Midbrain (tissue), 1 donor: ENCODE measurements around the gene DHRSX.
"Not testable (repeated sequence)": the region's sequence is repeated elsewhere in the genome, so short reads cannot be mapped to it uniquely, and the experiment has no call there.

ENCODE experiments used
- DNase-seq: peaks from one replicate; lab custom pipeline; 2025; lab: John Stamatoyannopoulos, UW

Gene DHRSX

DNA sequence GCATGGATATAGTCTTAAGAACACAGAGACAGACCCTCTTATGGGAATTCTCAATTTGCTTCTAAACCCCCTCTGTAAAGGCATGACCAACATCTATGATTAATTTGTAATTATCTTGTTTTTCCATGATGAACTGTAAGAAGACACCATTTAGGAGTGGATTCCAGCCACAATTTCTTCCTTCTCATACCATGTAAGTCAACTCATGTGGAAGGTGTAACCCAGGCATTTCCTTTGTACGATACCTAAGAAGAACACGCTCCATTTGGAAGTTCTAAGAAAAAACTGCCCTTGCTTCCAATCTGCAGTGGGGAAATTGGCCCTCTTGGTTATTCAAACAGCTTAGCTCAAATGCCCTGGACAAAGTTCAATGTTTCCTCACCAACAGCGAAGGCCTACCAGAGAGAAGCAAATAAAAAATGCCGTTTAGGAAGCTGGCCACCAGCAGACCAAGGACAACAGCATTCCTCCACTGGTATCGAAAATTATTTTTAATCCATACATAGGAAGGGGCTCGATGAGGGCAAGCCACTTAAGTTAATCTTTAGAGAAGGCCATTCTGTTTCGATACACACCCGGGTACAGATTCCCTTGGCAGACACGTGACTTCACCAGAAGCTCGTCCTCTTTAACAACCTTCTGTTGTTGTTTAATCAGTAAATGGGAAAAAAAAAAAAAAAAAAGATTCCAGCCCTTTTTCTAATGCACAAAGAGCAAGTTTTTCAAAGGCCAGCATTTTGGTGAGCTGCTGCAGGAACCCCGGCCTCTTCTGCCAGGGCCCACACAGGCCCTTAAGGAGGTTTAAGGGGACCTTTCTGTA is 2.6 kb downstream of the DHRSX start:
- no peak for DNase-seq

DNA sequence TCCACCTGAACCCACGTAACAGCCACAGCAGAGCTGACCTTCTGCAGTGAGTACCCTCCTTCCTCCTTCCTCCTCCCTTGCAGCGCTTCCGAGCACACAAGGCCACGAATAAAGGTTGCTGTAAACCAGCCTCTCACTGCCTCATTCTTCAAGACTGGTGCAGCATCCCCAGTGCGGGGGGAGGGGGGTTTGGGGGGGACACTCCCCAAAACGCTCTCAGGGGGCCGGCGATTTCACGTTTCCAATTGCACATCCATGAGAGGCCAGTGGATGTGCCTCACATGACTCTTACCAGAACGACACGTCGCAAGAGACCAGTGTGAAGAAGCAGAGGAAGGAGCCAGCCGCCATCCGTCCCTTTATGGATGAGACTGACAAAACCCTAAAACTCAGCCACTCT is 5.2 kb downstream of the DHRSX start:
- no peak for DNase-seq

DNA sequence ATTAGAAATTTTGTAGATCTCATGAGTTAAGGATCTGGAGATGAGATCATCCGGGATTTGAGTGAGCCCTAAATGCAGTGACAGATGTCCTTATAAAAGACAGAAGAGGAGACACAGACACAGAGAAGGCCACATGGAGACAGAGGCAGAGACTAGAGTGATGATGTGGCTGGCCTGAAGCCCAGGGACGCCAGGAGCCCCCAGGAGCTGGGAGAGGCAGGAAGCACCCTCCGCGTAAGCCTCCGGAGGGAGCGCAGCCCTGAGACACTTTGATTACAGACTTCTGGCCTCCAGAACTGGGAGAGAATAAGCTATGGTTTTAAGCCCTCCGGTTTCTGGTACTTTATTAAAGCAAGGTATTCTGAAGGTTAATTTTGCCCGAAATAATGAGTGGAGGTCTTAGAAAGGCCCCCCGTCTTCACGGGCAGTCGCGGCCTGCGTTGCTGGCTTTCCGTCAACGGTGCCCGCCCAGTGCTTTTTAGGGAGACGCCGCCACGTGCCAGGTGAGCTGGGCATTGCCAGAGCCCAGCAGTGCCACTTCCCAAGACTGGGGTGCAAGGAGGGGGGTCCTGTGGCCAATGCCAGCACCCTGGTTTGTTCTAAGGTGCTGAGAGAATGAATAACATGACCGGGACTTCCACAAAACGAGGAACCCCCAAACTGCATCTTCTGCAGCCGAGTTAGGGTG is 8.1 kb downstream of the DHRSX start:
- DNase-seq = no peak

DNA sequence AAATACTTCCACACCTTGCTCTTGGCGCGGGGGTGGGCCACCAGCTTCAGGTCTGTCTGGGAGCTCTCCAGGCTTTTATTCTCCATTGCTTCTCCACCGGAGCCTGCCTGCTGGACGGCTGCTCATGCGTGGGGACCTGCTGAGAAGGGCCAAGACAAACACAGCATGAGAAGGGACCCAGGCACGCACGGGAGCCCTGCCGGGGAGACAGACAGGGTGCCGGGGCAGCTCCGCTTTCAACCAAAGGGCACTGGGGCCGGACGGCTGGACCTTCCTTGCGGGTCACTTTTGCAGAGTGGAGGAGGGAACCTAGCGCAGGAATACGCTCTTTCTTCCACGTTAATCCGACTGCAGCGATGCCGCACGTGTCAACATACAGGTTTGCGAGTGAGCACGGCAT is 10.1 kb downstream of the DHRSX start:
- no peak for DNase-seq

DNA sequence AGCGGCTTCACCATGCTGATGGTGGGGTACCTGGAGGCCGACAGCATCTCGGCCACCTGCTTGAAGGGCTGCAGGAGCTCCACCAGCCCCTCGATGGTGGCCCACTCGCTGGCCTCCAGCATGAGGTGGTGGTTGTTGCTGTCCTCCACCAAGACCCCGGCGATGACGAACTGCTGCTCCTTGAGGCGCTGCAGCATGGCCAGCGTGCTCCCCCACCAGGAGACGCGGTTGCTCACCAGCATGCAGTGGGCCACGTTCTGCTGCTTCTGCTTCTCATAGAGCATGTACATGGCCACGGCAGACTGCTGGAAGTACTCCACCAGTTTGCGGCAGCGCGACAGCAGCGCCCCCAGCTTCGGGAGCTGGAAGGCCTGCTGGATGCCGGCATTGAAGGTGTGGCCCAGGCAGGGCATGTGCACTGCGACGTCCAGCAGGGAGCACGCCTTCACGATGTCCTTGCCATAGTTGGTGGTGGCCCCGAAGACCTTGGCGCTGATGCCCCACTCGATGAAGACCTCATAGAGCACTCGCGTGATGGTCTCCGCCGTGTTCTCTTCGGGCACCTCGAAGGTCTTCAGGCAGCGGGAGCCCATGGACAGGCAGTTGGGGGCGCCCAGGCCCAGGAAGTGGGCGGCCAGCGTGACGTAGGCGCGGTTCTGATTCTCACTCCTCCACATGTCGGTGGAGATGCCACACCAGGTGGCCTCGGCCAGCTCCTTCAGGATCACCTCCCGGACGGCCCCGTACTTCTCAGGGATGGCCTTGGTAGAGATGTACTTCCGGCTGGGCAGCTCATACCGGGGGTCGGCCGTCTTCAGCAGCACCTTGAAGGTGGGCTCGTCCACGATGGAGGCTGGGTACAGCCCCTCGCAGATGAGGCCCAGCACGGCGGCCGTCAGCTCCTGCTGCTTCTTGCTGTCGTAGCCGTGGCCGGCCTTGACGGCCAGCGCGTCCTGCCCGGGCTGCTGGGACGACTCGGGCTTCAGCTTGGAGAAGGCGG is 11.0 kb downstream of the DHRSX start:
- DNase-seq = no peak

DNA sequence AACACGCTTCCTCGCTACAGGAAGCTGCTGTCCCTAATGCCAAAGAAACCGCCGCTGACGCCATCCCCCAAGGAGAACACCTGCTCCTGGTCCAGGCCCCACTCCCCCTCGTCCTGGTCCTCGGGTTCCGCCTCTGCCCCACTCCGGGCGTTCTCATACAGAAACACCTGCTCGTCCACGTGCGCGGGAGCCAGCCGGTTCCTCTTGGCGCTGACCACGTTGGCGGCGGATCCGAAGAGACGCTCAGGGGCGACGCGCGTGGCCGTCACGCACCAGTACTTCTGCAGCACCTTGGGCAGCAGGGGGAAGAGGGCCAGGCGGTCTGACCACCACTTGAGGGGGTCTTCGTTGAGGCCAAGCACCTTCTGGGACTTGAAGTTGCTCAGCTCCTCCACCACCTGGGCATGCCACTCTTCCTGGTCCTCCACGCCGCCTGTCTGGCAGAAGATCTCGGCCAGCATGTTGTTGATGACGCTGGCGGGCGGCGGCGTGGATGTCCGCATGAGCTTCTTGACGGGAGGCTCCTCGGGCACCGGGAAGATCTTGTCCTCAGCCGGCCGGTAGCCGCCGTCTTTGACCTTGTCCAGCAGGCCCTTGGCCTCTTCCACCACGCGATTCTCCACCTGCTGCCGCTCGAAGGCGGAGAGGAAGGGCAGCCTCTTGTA is 12.0 kb downstream of the DHRSX start:
- no peak for DNase-seq

DNA sequence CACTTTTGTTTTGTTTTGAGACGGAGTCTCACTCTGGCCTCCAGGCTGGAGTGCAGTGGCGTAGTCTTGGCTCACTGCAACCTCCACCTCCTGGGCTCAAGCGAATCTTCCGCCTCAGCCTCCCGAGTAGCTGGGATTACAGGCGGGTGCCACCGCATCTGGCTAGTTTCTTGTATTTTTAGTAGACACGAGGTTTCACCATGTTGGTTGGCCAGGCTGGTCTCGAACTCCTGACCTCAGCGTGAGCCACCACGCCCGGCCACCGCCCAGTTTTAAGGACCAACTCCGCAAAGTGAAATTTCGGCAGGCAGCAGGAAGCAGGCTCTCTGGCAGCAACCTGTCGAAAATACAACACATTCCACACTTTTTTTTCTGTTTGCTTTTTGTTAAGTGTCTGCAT is 13.4 kb downstream of the DHRSX start:
- DNase-seq = no peak

DNA sequence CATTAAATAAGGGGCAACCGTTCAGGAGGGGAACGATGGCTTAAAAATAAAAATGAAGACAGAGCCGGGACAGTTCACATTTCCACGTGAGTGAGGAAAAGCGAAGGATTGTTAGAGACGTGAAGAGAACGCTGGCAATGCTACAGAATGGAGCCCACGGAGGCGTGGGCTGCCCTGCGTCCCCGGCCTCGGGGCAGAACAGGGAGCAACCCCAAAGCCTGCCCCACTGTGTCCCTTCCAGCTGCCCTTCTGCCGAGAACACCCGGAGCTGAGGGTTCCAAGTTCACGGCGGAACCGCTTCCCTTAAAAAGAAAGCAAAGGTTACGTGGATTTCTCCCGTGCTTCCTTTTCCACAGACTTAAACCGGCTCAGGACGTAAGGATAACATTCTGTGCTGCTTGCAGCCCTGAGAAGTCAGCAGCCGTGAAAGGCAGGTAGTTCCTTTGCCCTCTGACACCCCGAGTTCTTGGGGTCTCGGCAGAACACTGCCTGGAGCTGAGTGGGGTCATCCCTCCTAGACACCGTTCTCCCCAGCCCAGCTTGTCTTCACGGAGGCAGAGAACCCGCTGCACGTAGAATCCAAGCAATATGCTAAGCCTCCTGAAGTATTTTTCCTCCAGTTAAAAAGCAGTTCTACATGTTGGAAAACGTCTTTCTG is 14.2 kb downstream of the DHRSX start:
- no peak for DNase-seq

DNA sequence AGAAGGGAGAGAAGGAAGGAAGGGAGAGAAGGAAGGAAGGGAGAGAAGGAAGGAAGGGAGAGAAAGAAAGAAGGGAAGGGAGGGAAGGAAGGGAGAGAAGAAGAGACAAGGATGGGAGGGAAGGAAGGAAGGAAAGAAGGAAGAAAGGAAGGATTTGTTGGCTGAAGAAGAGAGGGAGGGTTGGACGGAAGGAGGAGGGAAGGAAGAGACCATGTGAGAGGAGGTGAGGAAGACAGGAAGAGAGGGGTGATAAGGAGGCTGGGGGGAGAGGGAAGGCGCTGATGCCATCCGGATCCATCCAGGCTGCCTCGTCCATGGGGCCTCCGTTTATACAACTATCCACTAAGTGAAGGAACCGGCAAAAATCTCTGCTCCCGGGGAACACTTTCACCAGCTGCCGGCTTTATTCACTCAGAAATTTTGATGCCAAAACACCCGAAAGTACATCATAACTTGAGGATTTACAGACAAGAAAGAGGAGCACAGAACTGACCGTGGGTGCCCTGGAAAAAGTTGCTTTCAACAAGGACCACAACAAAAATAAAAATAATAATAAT is 14.9 kb downstream of the DHRSX start:
- no peak for DNase-seq

DNA sequence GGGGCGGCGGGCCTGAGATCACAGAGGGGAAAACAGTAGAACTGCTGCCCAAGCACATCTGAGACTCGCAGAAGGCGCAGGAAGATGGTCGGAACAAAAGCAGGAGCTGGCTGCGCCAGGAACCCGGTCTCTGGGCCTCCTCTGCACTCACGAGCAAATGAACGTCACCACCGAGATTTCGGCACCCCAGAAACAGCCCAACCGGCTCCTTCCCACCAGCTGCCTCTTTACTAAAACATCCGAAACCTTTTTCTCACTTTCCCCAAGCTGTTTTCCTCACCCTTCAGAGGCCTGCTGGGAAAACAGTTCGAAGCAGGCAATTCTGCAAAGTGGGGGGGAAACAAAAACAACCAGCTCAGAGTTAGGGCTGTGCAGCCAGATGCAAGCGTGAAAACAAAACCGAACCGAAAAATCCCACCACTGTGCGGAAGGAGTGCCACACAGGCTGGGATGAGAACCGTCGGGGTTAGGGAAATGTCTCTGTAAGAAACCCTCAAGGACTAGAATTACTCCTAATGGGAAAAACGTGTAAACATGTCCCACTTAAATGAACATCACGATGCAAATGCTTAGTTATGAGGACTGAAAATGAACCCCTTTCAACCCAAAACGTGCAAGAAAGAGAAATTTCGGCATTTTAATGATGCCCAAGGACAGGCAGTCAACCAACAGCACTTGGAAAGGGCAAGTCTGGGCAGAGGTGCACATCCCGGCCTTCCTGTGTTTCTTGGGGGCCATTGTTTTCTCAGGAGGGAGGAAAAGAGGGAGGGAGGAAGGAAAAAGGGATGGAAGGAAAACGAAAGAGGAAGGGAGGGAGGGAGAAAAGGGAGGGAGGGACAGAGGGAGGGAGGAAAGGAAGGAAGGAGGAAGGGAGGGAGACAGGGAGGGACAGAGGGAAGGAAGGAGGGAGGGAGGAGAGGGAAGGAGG is 15.8 kb downstream of the DHRSX start:
- DNase-seq = no peak

DNA sequence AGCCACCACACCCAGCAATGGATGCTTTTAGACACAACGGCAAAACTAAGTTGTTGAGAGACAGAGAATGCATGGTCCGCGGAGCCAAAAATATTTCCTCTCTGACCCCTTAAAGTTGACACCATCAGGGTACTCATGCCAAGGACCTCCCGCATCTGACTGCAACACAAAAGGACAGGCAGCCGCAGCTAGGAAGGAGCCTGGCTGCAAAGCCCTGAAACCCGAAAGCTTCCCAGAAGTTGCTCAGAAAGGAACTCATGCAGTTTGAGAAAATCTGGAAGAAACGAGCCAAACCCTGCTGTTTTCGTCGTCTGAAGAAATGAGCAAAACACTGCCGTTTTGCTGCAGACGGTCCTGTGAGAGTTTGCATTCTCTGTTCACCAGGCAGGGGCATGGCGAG is 16.5 kb downstream of the DHRSX start:
- DNase-seq = no peak

DNA sequence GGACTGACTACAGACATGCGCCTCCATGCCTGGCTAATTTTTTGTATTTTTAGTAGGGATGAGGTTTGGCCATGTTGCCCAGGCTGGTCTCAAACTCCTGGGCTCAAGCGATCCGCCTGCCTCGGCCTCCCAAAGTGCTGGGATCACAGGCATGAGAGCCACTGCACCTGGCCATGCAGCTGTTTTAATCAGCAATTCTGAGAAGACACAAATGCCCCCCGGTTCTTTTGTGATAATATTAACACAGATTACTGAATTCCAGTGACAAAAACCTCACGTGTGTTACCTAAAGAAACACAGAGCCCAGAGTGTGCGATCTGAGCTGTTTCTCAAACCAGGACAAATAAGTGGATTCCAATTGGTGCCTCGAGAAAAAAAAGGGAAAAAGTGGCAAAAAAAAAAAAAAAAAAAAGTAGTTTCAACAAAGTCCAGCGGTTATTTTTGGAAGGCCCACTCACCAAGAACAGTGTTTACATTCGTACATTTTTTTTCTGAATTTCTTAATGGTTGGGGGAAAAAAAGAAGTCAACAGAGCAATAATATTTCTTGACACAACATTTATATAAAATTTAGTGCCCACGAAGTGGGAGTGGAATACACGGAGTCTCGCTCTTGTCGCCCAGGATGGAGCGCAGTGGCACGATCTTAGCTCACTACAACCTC is 17.2 kb downstream of the DHRSX start:
- DNase-seq = no peak

DNA sequence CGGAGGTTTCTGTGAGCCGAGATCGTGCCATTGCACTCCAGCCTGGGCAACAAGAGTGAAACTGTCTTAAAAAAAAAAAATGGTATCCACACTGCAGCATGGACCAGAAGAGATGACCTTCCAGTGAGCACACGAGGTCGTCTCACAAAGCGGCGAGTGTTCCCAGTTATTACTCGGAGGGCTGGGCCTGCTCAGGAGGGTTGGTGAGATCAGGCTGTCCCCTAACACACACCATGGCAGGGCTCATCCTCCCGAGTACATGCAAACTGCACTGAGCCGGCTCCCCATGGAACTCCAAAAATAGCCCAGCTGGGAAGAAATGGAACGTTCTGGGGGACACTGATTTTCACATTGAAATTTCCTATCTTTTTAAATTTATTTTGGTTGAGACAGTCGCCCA is 19.2 kb downstream of the DHRSX start:
- not testable (repeated sequence) for DNase-seq

DNA sequence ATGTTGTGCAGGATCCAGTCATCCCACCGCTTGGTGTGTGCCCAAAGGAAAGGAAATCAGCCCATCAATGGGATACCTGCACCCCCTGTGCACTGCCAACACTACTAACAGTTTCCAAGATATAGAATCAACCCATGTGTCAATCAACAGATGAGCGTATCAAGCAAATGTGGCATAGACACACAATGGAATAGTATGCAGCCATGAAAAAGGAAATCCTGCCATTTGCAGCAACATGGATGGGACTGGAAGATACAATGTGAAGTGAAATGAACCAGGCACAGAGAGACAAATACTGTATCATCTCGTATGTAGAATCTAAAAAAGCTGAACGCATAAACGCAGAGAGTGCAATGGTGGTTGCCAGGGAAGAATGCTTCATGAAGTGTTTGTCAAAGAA is 20.8 kb downstream of the DHRSX start:
- DNase-seq = not testable (repeated sequence)

DNA sequence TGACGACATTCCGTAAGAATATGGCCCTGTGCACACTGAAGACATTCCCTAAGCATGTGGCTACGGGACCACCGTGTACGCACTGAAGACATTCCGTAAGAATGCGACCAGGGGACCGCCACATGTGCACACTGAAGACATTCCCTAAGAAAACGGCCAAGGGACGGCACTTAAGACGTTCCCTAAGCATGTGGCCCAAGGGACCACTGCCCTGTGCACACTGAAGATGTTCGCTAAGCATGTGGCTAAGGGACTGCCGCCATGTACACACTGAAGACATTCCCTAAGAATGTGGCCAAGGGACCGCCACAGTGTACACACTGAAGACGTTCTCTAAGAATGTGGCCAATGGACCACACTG is 21.4 kb downstream of the DHRSX start:
- DNase-seq = no peak

DNA sequence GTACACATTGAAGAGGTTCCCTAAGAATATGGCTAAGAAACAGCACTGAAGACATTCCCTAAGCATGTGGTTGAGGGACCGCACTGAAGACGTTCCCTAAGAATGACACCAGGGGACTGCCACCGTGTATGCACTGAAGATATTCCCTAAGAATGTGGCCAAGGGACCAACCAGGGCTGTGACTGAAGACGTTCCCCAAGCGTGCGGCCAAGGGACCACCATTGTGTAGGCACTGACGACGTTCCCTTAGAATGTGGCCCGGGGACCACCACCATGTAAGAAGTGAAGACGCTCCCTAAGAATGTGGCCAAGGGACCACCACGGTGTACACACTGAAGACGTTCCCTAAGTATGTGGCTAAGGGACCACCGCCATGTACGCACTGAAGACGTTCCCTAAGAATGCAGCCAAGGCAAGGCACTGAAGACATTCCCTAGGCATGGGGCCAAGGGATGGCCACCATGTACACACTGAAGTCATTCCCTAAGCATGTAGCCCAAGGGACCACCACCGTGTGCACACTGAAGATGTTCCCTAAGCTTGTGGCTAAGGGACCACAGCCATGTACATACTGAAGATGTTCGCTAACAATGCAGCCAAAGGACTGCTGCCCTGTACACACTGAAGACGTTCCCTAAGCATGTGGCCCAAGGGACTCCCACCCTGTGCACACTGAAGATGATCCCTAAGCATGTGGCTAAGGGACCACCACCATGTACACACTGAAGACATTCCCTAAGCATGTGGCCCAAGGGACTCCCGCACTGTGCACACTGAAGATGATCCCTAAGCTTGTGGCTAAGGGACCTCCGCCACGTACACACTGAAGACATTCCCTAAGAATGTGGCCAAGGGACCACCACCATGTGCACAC is 22.0 kb downstream of the DHRSX start:
- DNase-seq = no peak

DNA sequence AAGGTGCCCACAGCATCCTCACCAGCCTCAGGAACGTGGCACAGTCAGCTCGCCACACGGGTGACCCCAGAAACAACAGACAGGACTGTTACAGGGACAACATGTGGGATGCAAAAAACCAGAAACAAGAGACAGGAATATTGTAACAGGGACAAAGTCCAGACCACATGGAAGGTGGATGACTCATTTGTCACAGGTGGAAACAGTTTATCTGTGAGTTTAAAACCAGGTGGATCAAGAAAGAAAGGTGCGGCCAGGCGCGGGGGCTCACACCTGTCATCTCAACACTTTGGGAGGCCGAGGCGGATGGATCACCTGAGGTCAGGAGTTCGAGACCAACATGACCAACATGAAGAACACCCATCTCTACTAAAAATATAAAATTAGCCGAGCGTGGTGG is 23.5 kb downstream of the DHRSX start:
- not testable (repeated sequence) for DNase-seq

DNA sequence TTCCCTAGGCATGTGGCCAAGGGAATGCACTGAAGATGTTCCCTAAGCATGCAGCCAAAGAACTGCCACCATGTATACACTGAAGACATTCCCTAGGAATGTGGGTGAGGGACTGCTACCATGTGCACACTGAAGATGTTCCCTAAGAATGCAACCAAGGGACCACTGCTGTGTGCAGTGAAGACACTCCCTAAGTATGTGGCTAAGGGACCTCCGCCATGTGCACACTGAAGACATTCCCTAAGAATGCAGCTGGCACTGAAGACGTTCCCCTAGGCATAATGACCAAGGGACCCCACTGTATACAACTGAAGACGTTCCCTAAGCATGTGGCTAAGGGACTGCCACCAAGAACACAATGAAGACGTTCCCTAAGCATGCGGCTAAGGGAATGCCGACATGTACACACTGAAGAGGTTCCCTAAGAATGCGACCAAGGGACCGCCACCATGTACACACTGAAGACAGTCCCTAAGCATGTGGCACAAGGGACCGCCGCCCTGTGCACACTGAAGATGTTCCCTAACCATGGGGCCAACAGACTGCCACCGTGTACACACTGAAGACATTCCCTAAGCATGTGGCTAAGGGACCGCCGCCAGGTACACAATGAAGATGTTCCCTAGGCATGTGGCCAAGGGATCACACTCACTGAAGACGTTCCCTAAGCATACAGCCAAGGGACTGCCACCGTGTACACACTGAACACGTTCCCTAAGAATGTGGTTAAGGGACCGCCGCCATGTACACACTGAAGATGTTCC is 25.6 kb downstream of the DHRSX start:
- DNase-seq = no peak
